ENCODE results near the gene EML6.

Gene EML6

GRCh38 chr2:54889053-54889452 is 165.6 kb downstream of the EML6 start:
- DNase-seq = no peak

- no peak for DNase-seq
Observed at GRCh38 chr2:54891909-54892308, 168.4 kb downstream of the EML6 start.

GRCh38 chr2:54894467-54894866 is 171.0 kb downstream of the EML6 start:
- DNase-seq = no peak

- DNase-seq = no peak
Observed at GRCh38 chr2:54895730-54896129, 172.3 kb downstream of the EML6 start.

- DNase-seq = peak; percentile 6
Observed at GRCh38 chr2:54897420-54898310, 174.2 kb downstream of the EML6 start.

GRCh38 chr2:54898456-54899226 is 175.2 kb downstream of the EML6 start:
- no peak for DNase-seq

GRCh38 chr2:54899576-54900200 is 176.2 kb downstream of the EML6 start:
- DNase-seq = no peak

- DNase-seq = no peak
Observed at GRCh38 chr2:54901224-54901986, 177.9 kb downstream of the EML6 start.

GRCh38 chr2:54902763-54903162 is 179.3 kb downstream of the EML6 start:
- no peak for DNase-seq

- DNase-seq = peak; percentile 67
Observed at GRCh38 chr2:54903736-54904554, 180.5 kb downstream of the EML6 start.

- no peak for DNase-seq
Observed at GRCh38 chr2:54904836-54905235, 181.4 kb downstream of the EML6 start.

- DNase-seq = no peak
Observed at GRCh38 chr2:54906716-54907115, 183.3 kb downstream of the EML6 start.

- no peak for DNase-seq
Observed at GRCh38 chr2:54907663-54908062, 184.2 kb downstream of the EML6 start.

GRCh38 chr2:54908591-54908990 is 185.1 kb downstream of the EML6 start:
- no peak for DNase-seq

GRCh38 chr2:54909001-54909400 is 185.5 kb downstream of the EML6 start:
- no peak for DNase-seq

- DNase-seq = no peak
Observed at GRCh38 chr2:54912305-54912704, 188.8 kb downstream of the EML6 start.

GRCh38 chr2:54912893-54913292 is 189.4 kb downstream of the EML6 start:
- DNase-seq = no peak

GRCh38 chr2:54914637-54915036 is 191.2 kb downstream of the EML6 start:
- DNase-seq = no peak

- no peak for DNase-seq
Observed at GRCh38 chr2:54915101-54915500, 191.6 kb downstream of the EML6 start.

GRCh38 chr2:54916637-54917036 is 193.2 kb downstream of the EML6 start:
- DNase-seq = no peak

GRCh38 chr2:54918647-54919280 is 195.3 kb downstream of the EML6 start:
- no peak for DNase-seq

All from stimulated activated CD4-positive, alpha-beta T cell treated with anti-CD3 and anti-CD28 coated beads, Interleukin-4, amount 100 ng/mL, for 24 hours (primary cell).